DMS 273 (cell line): Measurements from ENCODE around the gene MYL12A.
"Not testable (repeated sequence)": the region's sequence is repeated elsewhere in the genome, so short reads cannot be mapped to it uniquely, and the experiment has no call there.

Experiments
- DNase-seq: peaks from one replicate; lab custom pipeline; 2025; ENCODE audit not compliant: unreplicated experiment; lab: John Stamatoyannopoulos, UW

Gene MYL12A

GRCh38 chr18:3247240-3248061, at the start of gene MYL12A:
Gene MYL12A (plus strand): TSS chr18:3247801. CDS start chr18:3253248, 5,447 bp downstream.
- peak; percentile 98 for DNase-seq

GRCh38 chr18:3198260-3198860, 49.2 kb upstream of the MYL12A start:
- not testable (repeated sequence) for DNase-seq

GRCh38 chr18:3199942-3200645, 47.5 kb upstream of the MYL12A start:
- no peak for DNase-seq

- DNase-seq, result no peak
Measured at GRCh38 chr18:3205239-3205638, 42.4 kb upstream of the MYL12A start.

GRCh38 chr18:3207565-3207964, 40.0 kb upstream of the MYL12A start:
- DNase-seq, result no peak

GRCh38 chr18:3209859-3210569, 37.6 kb upstream of the MYL12A start:
- no peak for DNase-seq

- DNase-seq, result no peak
Measured at GRCh38 chr18:3211236-3211992, 36.2 kb upstream of the MYL12A start.

GRCh38 chr18:3212657-3213056, 34.9 kb upstream of the MYL12A start:
- DNase-seq, result no peak

- no peak for DNase-seq
Measured at GRCh38 chr18:3213300-3214059, 34.1 kb upstream of the MYL12A start.

GRCh38 chr18:3214855-3215637, 32.6 kb upstream of the MYL12A start:
- no peak for DNase-seq

GRCh38 chr18:3216987-3217386, 30.6 kb upstream of the MYL12A start:
- no peak for DNase-seq

- DNase-seq, result peak; percentile 87
Measured at GRCh38 chr18:3217948-3218647, 29.5 kb upstream of the MYL12A start.

- DNase-seq, result no peak
Measured at GRCh38 chr18:3218819-3219218, 28.8 kb upstream of the MYL12A start.

GRCh38 chr18:3219241-3219630, 28.4 kb upstream of the MYL12A start:
- DNase-seq, result no peak

- no peak for DNase-seq
Measured at GRCh38 chr18:3219631-3220335, 27.8 kb upstream of the MYL12A start, which contains the start of gene MYOM1. Gene MYOM1 (minus strand): TSS chr18:3219968. CDS start chr18:3215223, 4,745 bp downstream.

GRCh38 chr18:3220868-3221267, 26.7 kb upstream of the MYL12A start:
- DNase-seq, result not testable (repeated sequence)

- DNase-seq, result no peak
Measured at GRCh38 chr18:3221496-3221895, 26.1 kb upstream of the MYL12A start.

- no peak for DNase-seq
Measured at GRCh38 chr18:3223356-3223755, 24.2 kb upstream of the MYL12A start.
